GM18867 (cell line): ENCODE results near the gene SH3D21.
A peak's percentile ranks its signal among the peaks of the same experiment; 100 is the strongest.

ENCODE experiments used
- ATAC-seq: cut with Tn5 transposase; IDR thresholded peaks from one replicate; pipeline ENCODE4 v1.9.1; 2021; ENCODE audit warnings: mild to moderate bottlenecking, moderate library complexity; ENCODE audit not compliant: unreplicated experiment

SH3D21 gene

GRCh38 chr1:36303244-36303643 lies 2.9 kb upstream of the SH3D21 start:
- no peak for ATAC-seq

GRCh38 chr1:36303650-36304360 lies 2.4 kb upstream of the SH3D21 start:
- ATAC-seq: no peak

- ATAC-seq: no peak
Observed at GRCh38 chr1:36304521-36304920, 1.6 kb upstream of the SH3D21 start.

- ATAC-seq: no peak
Observed at GRCh38 chr1:36304970-36305914, 926 bp upstream of the SH3D21 start.

- no peak for ATAC-seq
Observed at GRCh38 chr1:36305915-36306209, 306 bp upstream of the SH3D21 start.

- peak; percentile 93 for ATAC-seq
Observed at GRCh38 chr1:36306902-36307456, 811 bp downstream of the SH3D21 start.

GRCh38 chr1:36307601-36308330 lies 1.6 kb downstream of the SH3D21 start:
- ATAC-seq: no peak

GRCh38 chr1:36309397-36309796 lies 3.2 kb downstream of the SH3D21 start:
- no peak for ATAC-seq

GRCh38 chr1:36320291-36320761 lies 14.2 kb downstream of the SH3D21 start:
- ATAC-seq: no peak

GRCh38 chr1:36320767-36321118 lies 14.6 kb downstream of the SH3D21 start:
- no peak for ATAC-seq

GRCh38 chr1:36321119-36321951 lies 15.2 kb downstream of the SH3D21 start:
- ATAC-seq: no peak

GRCh38 chr1:36322041-36322785 lies 16.0 kb downstream of the SH3D21 start:
- ATAC-seq: no peak

- ATAC-seq: no peak
Observed at GRCh38 chr1:36322786-36323635, 16.8 kb downstream of the SH3D21 start.

- no peak for ATAC-seq
Observed at GRCh38 chr1:36323636-36324352, 17.6 kb downstream of the SH3D21 start, which contains the start of gene EVA1B. Gene EVA1B, minus strand, starts transcription at chr1:36323645. Its CDS starts 608 bp downstream, at chr1:36323037.

GRCh38 chr1:36324353-36324703 lies 18.2 kb downstream of the SH3D21 start:
- no peak for ATAC-seq

- ATAC-seq: no peak
Observed at GRCh38 chr1:36326499-36326898, 20.3 kb downstream of the SH3D21 start.

GRCh38 chr1:36327421-36328087 lies 21.4 kb downstream of the SH3D21 start:
- no peak for ATAC-seq

- ATAC-seq: no peak
Observed at GRCh38 chr1:36328088-36328480, 21.9 kb downstream of the SH3D21 start.
